Measurements from ENCODE around the gene RAB11FIP4. TPM values are rescaled to one million over a fixed set of nuclear protein-coding genes. Genes with fewer than 3 reads are reported as not detected.

Gene RAB11FIP4
- total RNA-seq, 1 experiment from 2014 or later, result 6.7 TPM

GRCh38 chr17:31470592-31470991, 79.1 kb downstream of the RAB11FIP4 start:
- no peak for DNase-seq (ENCODE audit: low read depth)
- in situ Hi-C loops (cut with HindIII; ENCODE audit: low pct_unique_long_range_greater_than_20kb, low sequenced_read_pairs), result no loop called here

- DNase-seq (ENCODE audit: low read depth), result no peak
- in situ Hi-C loops (cut with HindIII; ENCODE audit: low pct_unique_long_range_greater_than_20kb, low sequenced_read_pairs), result no loop called here
These were observed 80.7 kb downstream of the RAB11FIP4 start for GRCh38 chr17:31472137-31472536.

- DNase-seq (ENCODE audit: low read depth), result no peak
- in situ Hi-C loops (cut with HindIII; ENCODE audit: low pct_unique_long_range_greater_than_20kb, low sequenced_read_pairs), result no loop called here
These were observed 84.1 kb downstream of the RAB11FIP4 start for GRCh38 chr17:31475378-31476162.

GRCh38 chr17:31476525-31477416, 85.3 kb downstream of the RAB11FIP4 start:
- no peak for DNase-seq (ENCODE audit: low read depth)
- in situ Hi-C loops (cut with HindIII; ENCODE audit: low pct_unique_long_range_greater_than_20kb, low sequenced_read_pairs), result no loop called here

- no peak for DNase-seq (ENCODE audit: low read depth)
- in situ Hi-C loops (cut with HindIII; ENCODE audit: low pct_unique_long_range_greater_than_20kb, low sequenced_read_pairs), result no loop called here
These were observed 86.1 kb downstream of the RAB11FIP4 start for GRCh38 chr17:31477417-31478055.

GRCh38 chr17:31479062-31479408, 87.6 kb downstream of the RAB11FIP4 start:
- DNase-seq (ENCODE audit: low read depth), result no peak
- in situ Hi-C loops (cut with HindIII; ENCODE audit: low pct_unique_long_range_greater_than_20kb, low sequenced_read_pairs), result no loop called here

- no peak for DNase-seq (ENCODE audit: low read depth)
- in situ Hi-C loops (cut with HindIII; ENCODE audit: low pct_unique_long_range_greater_than_20kb, low sequenced_read_pairs), result no loop called here
These were observed 88.0 kb downstream of the RAB11FIP4 start for GRCh38 chr17:31479524-31479923.

GRCh38 chr17:31480067-31480466, 88.6 kb downstream of the RAB11FIP4 start:
- in situ Hi-C loops (cut with HindIII; ENCODE audit: low pct_unique_long_range_greater_than_20kb, low sequenced_read_pairs), result no loop called here

GRCh38 chr17:31480904-31481782, 89.7 kb downstream of the RAB11FIP4 start:
- in situ Hi-C loops (cut with HindIII; ENCODE audit: low pct_unique_long_range_greater_than_20kb, low sequenced_read_pairs), result no loop called here
- no peak for DNase-seq (ENCODE audit: low read depth)

More at GRCh38 chr17:31480067-31480466, 88.6 kb downstream of the RAB11FIP4 start:
- no peak for DNase-seq (ENCODE audit: low read depth)

- in situ Hi-C loops (cut with HindIII; ENCODE audit: low pct_unique_long_range_greater_than_20kb, low sequenced_read_pairs), result no loop called here
- no peak for DNase-seq (ENCODE audit: low read depth)
These were observed 90.3 kb downstream of the RAB11FIP4 start for GRCh38 chr17:31481783-31482081.

GRCh38 chr17:31484821-31485220, 93.3 kb downstream of the RAB11FIP4 start:
- no peak for DNase-seq (ENCODE audit: low read depth)
- in situ Hi-C loops (cut with HindIII; ENCODE audit: low pct_unique_long_range_greater_than_20kb, low sequenced_read_pairs), result no loop called here

- in situ Hi-C loops (cut with HindIII; ENCODE audit: low pct_unique_long_range_greater_than_20kb, low sequenced_read_pairs), result no loop called here
- DNase-seq (ENCODE audit: low read depth), result no peak
These were observed 95.0 kb downstream of the RAB11FIP4 start for GRCh38 chr17:31486351-31487062.

GRCh38 chr17:31487063-31487647, 95.7 kb downstream of the RAB11FIP4 start:
- no peak for DNase-seq (ENCODE audit: low read depth)
- in situ Hi-C loops (cut with HindIII; ENCODE audit: low pct_unique_long_range_greater_than_20kb, low sequenced_read_pairs), result no loop called here

- in situ Hi-C loops (cut with HindIII; ENCODE audit: low pct_unique_long_range_greater_than_20kb, low sequenced_read_pairs), result no loop called here
- DNase-seq (ENCODE audit: low read depth), result peak; percentile 86
These were observed 96.3 kb downstream of the RAB11FIP4 start for GRCh38 chr17:31487648-31488263.

GRCh38 chr17:31488264-31488981, 96.9 kb downstream of the RAB11FIP4 start:
- no peak for DNase-seq (ENCODE audit: low read depth)
- in situ Hi-C loops (cut with HindIII; ENCODE audit: low pct_unique_long_range_greater_than_20kb, low sequenced_read_pairs), result no loop called here

GRCh38 chr17:31488982-31489294, 97.5 kb downstream of the RAB11FIP4 start:
- in situ Hi-C loops (cut with HindIII; ENCODE audit: low pct_unique_long_range_greater_than_20kb, low sequenced_read_pairs), result no loop called here
- no peak for DNase-seq (ENCODE audit: low read depth)
